GM21360 (cell line): ENCODE results near the gene ASF1B.
A peak's percentile ranks its signal among the peaks of the same experiment; 100 is the strongest.
"Not testable (repeated sequence)": the region's sequence is repeated elsewhere in the genome, so short reads cannot be mapped to it uniquely, and the experiment has no call there.

Source experiments
- ATAC-seq: cut with Tn5 transposase; IDR thresholded peaks from one replicate; pipeline ENCODE4 v1.9.1; 2021; ENCODE audit warnings: mild to moderate bottlenecking, moderate library complexity; ENCODE audit not compliant: unreplicated experiment

Gene ASF1B

GRCh38 chr19:14136509-14137281 lies at the start of gene ASF1B:
ASF1B (minus strand) TSS chr19:14136589; CDS start chr19:14136456, 133 bp downstream.
- peak; percentile 73 for ATAC-seq

- not testable (repeated sequence) for ATAC-seq
Observed at GRCh38 chr19:14185691-14186090, 49.3 kb upstream of the ASF1B start.

- no peak for ATAC-seq
Observed at GRCh38 chr19:14185158-14185557, 48.8 kb upstream of the ASF1B start.

GRCh38 chr19:14183741-14184350 lies 47.5 kb upstream of the ASF1B start:
- no peak for ATAC-seq

- no peak for ATAC-seq
Observed at GRCh38 chr19:14182476-14182875, 46.1 kb upstream of the ASF1B start.

- no peak for ATAC-seq
Observed at GRCh38 chr19:14181906-14182305, 45.5 kb upstream of the ASF1B start.

GRCh38 chr19:14181199-14181598 lies 44.8 kb upstream of the ASF1B start:
- ATAC-seq: not testable (repeated sequence)

- ATAC-seq: no peak
Observed at GRCh38 chr19:14177496-14178074, 41.2 kb upstream of the ASF1B start.

GRCh38 chr19:14175351-14175792 lies 39.0 kb upstream of the ASF1B start:
- ATAC-seq: no peak

- ATAC-seq: no peak
Observed at GRCh38 chr19:14174883-14175282, 38.5 kb upstream of the ASF1B start.

- ATAC-seq: no peak
Observed at GRCh38 chr19:14168993-14169392, 32.6 kb upstream of the ASF1B start.

GRCh38 chr19:14168259-14168972 lies 32.0 kb upstream of the ASF1B start:
- ATAC-seq: no peak

- no peak for ATAC-seq
Observed at GRCh38 chr19:14167576-14168138, 31.3 kb upstream of the ASF1B start.

GRCh38 chr19:14166999-14167575 lies 30.7 kb upstream of the ASF1B start:
- ATAC-seq: no peak

- no peak for ATAC-seq
Observed at GRCh38 chr19:14165990-14166830, 29.8 kb upstream of the ASF1B start.

GRCh38 chr19:14164724-14165493 lies 28.5 kb upstream of the ASF1B start:
- ATAC-seq: no peak

GRCh38 chr19:14164082-14164481 lies 27.7 kb upstream of the ASF1B start:
- no peak for ATAC-seq

- no peak for ATAC-seq
Observed at GRCh38 chr19:14162871-14163297, 26.5 kb upstream of the ASF1B start.

GRCh38 chr19:14161305-14161704 lies 24.9 kb upstream of the ASF1B start:
- no peak for ATAC-seq
